EL (cell line): ENCODE data around the gene SLC2A9.

ENCODE experiments used
- DNase-seq: peaks from one replicate; pipeline ENCODE4 v3.0.0-alpha.2; 2016

Gene SLC2A9

DNA sequence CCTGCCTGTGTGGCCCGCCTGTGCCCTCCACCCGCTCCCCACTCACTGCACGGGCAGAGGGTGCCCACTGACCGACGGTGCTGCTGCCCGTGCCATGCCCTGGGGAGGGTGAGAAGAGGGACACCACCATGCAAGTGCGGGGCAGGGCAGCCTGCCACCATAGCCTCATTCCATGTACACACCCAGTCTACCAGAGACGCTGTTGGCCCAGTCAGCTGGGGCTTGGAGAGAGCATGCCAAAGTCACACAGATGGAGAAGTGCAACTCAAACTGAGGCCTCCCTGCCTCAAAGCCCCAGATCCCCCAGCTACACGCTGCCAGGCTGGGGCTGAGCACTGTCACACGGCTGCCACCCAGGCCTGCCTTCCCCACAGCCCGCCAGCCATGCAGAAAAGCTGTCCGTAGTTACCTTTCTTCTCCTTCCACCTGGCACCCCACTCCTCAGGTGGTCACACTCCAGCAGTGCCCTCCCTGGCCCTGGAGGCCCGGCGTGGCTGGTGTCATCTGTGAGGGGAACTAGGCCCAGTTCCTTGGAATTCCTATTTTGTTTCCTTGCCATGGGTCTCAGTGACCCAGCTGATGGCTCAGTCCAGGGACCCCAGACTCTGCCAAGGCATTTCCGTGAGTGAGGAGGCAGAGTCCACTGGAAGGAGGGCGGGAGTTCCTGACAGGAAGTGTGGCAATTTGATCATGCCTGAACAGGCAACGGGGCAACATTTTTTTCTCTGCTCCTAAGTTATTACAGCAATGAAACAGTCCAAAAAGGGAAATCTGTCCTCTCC, at the start of gene SLC2A9:
Gene SLC2A9, minus strand, starts transcription at position 627 of the 782 bp plus-strand sequence. Its CDS starts 68 bp downstream, at position 559.
- peak; percentile 19 for DNase-seq

DNA sequence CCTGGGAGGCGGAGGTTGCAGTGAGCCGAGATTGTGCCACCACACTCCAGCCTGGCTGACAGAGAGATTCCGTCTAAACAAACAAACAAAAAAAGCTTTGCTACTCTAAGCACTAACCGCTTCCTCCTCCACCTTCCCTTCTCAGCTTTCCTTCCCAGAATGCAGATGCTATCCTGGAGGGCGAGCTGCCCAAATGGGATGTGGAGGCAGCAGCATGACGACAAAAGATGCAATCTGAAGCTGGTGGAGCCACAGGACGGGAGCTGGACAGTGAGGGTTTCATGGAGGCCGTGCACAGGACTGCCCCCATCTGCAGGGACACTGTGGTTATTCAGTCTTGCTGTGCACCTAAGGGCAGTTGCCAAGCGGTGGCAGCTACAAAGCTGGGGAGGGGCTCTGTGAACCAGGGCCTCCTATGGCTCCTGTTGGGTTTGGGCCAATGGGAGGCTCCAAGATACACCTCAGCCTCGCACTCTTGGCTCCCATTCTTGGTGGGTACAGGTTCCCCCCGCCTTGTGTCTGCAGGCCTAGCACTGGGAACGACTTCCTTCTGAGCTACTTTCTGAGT, 47.9 kb upstream of the SLC2A9 start:
- DNase-seq = no peak

DNA sequence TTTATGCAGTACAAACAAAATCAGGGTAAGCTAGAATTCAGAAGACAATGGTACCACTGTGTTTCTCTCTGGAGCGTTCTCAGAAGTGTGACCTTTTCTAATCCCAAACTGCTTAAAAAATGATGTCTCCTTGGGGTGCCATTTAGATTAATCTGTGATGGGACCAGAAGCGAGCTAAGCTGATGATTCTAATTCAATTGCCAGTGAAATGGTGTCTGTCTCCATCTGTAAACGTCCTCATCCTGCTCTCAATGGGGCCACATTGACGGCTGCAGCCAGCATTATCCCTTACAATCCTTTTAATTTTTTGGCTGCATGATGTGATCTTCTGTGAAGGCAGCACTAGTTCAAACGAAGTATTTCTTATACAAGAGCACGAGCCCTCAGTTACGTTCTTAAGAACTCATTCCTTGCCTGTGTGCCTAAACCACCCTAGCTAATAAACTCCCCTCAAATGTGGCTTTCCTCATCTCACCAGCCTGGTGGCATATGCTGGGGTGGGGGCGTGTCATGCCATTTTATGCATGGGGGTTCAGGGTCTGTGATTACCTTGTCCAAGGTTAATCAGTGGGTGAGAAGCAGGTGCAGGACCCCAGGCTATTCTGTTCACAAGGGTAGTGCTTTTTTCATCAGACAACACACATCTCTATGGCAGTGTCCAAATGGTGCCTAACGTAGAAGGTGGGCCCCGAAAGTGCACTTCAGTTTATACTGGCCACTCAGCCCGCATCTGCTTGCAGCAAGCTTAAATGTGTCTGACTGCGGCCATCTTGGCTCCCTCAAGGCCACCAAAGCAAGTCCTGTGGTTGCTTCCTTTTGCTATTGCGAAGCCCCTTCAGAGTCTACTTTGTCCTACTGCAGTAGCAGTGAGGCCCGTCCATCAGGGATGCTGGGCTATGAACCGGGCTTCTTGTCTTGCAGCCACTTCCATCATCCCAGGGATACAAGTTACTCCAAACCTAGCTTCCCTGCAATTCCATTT, 45.7 kb upstream of the SLC2A9 start:
- DNase-seq = no peak

DNA sequence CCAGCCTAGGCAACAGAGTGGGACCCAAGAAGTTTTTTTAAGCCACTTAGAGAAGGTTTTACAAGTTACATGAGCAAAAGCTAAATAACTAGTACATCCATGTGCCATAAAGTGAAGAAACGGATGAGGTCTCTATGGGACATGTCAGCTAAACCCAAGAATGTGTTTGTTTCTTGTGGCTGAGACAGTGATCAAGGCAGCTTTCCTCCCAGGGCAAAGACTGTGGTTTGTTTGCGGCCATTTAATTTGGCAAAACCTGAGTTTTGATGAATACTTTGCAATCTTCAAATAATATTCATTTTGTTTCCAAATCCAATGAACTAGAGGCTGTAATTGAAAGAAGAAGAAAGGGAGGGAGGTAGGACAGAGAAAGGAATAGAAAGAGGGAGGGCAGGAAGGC, 44.9 kb upstream of the SLC2A9 start:
- DNase-seq = no peak

DNA sequence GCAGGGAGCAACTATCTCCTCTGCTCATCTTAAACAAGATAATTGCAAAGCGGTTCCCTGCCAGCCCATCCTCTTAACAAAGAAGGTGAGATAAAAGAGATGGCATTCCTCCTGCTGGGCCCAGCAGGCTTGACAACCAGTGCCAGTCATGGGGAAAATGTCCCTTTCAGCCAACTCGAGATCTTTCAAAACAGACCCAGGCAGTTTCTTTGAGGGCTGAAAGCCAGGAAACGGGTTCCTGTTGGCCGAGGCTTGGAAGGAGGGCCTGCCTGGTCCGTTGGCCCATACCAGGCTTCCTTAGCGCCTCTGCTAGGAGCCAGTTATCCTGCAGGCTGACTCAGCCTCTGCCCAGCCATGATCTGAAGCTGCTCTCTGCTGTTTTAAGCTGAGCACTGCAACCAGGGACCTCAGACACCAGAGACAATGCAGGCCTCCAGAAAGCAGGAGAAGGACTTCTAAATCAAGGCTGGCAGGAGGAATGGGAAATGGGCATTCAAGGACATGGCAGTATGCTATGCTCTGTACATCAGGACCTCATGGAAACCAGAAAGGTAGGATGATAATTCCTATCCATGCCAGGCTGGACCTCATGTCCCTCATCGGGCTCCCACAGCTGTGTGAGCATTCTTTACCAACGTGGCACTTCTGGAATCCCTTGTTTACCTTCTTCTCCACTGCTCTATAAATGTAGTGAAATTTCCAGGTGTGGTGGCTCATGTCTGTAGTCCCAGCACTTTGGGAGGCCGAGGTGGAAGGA, 42.4 kb upstream of the SLC2A9 start:
- peak; percentile 52 for DNase-seq

DNA sequence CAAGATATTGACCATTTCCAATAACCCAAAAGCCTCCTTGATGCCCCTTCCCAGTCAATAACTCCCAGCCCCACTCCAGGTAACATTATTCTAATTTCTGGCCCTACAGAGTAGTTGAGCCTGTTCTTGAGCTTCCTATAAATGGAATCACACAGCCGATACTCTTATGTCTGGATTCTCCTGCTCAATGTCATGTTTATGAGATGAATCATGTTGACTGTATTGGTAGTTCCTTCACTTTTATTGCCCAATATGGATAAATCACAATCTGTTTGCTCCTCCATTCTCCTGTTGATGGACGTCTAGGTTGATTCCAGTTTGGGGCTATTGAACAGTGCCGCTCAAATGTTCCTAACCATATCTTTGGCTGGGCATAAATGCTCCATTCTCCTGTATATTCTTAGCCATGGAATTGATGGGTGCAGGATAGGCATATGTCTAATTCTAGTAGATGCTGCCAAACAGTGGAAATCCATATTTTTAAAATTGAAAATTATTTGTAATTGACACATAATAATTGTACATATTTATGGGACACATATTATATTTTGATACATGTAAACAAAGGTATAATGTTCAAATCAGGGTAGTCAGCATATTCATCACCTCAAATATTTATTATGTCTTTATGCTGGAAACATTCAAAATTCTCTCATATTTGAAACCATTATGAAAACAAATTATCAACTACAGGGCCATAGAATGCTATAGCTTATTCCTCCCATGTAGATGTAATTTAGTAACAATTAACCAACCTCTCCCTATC, 40.5 kb upstream of the SLC2A9 start:
- peak; percentile 29 for DNase-seq

DNA sequence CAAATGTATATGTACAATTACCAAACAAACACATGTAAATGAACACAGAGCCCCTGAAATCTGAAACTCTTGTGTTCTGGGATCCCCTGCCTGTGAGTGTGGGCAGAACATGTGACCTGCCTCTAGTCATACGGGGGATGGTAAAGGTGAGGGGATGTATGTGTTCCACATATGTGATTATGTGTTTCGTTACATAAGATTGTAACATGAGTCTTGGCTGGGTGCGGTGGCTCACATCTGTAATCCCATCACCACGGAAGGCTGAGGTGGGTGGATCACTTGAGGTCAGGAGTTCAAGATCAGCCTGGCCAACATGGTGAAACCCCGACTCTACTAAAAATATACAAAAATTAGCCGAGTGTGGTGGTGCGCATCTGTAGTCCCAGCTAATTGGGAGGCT, 37.1 kb upstream of the SLC2A9 start:
- DNase-seq = no peak

DNA sequence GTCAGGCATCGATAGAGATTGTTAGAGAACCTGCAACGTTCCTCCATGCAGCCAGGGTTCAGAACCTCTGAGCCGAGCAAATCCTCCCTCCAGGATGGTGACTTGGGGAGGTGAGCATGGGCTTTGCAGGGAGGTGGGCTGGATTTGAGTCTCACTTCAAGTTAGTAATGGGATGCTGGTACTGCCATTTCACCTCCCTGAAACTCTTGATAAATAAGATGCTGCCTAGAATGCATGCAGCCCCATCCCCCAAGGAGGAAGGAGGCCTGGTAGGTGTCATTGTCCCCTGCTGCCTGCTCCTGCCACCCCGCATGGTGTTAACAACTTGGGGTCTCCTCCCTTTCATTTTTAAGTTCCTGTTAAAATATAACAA, 35.7 kb upstream of the SLC2A9 start:
- no peak for DNase-seq

DNA sequence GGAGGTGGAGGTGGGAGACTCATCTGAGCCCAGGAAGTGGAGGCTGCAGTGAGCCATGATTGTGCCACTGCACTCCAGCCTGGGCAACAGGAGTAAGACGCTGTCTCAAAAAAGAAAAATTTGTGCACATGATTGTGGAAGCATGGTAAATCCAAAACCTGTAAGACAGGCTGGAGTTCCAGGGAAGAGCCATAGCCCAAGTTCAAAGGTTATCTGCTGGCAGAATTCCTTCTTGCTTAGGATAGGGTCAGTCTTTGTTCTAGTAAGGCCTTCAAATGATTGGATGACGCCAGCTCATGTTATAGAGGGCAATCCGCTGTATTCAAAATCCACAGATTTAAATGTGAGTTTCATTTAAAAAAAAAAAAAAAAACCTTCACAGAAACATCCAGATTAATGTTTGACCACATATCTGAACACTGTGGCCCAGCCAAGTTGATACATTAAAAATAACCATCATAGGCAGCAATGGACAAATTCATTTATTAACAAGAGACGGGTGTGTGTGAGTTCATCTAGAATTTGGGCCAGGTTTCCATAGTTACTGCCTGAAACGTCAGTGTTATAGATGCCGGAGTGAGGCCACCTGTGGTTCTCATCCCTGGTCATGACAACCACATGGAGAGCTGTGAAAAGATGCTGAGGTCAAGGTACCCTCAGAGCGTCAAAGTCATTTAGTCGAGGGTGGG, 35.2 kb upstream of the SLC2A9 start:
- DNase-seq = no peak

DNA sequence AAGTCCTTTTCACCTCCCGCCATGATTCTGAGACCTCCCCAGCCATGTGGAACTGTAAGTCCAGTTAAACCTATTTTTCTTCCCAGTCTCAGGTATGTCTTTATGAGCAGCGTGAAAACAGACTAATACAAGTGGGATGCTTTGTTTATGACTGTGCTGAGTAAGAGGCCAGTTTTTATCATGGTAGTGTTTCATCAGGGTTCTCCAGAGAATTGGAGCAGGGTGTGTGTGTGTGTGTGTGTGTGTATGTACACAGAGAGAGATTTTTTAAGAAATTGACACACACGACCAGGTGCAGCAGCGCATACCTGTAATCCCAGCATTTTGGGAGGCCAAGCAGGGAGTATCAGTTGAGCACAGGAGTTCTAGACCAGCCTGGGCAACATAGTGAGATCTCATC, 34.6 kb upstream of the SLC2A9 start:
- DNase-seq = no peak

DNA sequence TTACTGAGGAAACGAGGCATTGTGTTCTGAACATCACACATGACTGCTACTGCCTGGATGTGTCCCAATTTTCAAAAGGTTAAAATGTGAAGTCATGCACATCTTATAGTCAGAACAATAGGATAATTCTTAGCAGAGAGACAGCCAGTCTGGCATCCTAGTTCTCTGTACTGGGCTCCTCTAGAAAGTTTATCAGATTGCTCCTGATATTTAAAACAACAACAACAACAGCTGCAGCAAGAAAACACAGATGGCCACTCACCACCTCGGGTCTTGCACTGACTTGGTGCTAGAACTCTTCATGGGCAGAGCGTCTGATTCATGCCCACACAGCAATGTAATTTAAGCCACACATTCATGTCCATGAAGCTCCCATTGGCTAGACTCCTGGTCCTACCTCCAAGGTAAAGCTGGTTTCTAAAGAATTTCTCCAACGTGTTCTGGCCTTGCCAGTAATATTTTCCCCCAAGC, 33.3 kb upstream of the SLC2A9 start:
- DNase-seq = no peak

DNA sequence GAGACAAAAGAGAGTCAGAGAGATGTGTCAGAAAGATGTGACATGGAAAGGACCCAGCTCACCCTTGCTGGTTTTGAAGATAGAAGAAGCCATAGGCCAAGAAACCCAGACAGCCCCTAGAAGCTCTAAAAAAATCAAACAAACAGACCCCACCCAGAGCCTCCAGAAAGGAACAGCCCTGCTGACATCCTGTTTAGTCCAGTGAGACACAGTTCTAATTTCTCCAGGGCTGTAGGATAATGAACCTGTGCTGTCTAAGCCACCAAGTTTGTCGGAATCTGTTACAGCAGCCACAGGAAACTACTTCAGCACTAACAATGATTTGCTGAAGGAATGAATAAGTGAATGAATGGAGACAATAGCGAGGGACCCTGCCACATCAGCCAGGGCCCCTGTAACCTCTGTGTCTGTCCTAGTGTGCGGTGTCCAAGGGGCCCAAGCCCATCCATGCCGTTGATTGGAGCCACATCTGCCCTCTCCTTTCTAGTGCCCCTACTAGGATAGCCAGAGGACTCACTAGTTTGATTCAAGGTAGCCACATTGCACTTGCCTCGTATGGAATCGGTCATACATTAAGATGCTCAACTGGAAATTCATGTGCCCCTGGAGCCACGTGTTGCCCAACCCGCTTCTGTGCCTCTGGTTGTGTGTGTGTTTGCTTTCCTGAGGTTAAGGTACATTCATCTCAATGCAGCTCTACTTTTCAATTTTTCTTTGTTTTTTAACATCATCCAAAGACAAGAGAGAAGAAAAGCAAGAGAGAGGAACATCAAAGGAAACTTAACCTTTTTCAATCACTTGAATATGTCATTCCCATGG, 32.5 kb upstream of the SLC2A9 start:
- DNase-seq = no peak

DNA sequence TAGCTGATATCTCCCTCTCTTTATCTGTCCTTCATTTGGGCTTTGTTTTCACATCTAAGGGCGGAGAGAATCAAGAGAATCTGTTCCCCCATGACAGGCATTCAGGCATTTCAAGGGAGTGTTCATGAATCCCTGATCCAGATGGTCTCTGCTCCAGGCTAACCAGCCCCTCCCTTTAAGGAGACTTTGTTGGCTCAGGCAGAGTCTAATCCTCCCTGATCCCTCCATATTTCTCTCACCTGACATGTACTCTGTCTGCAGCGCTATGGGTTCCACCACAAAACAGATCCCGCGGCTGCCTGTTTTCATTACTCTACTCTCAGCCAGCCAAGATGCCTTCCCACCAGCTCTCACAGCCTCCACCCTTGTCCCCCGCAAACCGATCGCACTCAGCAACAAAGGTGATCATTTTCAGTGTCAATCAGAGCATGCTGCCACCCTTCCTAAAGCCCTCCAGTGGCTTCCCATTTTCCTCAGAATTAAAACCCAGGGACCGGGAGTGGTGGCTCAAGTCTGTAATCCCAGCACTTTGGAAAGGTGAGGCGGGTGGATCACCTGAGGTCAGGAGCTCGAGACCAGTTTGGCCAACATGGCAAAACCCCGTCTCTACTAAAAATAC, 30.3 kb upstream of the SLC2A9 start:
- DNase-seq = no peak

DNA sequence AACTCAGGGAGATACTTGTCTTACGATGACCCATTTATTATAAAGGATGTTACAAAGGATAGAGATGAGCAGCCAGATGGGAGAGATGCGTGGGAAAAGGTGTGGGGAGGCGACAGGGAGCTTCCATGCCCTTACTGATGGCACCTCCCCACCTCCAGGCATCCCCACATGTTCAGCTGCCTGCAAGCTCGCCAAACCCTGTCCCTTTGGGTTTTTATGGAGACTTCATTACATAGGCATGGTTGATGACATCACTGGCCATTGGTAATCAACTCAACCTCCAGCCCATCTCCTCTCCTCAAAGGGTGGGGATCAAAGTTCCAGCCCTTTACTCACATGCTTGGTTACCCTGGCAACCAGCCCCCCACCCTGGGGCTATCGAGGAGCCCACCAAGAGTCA, 29.4 kb upstream of the SLC2A9 start:
- DNase-seq = no peak

DNA sequence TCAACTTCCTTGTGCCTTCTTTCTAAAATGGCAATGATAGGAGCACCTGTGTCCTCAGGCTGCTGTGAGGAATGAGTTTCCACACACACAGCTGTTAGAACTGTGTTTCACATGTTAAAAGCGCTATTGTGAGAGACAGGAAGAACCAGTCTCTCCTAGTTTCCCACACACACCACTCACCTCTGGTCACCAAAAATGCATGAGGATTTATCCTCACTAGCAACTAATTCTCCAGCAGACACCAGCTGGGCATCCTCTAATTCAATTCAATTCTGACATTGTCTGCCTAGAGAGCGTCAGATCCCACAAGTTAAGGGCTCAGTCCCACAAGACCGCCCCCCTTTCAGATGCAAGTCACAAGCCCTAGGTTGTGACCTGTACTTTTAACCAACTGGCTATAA, 29.0 kb upstream of the SLC2A9 start:
- no peak for DNase-seq

DNA sequence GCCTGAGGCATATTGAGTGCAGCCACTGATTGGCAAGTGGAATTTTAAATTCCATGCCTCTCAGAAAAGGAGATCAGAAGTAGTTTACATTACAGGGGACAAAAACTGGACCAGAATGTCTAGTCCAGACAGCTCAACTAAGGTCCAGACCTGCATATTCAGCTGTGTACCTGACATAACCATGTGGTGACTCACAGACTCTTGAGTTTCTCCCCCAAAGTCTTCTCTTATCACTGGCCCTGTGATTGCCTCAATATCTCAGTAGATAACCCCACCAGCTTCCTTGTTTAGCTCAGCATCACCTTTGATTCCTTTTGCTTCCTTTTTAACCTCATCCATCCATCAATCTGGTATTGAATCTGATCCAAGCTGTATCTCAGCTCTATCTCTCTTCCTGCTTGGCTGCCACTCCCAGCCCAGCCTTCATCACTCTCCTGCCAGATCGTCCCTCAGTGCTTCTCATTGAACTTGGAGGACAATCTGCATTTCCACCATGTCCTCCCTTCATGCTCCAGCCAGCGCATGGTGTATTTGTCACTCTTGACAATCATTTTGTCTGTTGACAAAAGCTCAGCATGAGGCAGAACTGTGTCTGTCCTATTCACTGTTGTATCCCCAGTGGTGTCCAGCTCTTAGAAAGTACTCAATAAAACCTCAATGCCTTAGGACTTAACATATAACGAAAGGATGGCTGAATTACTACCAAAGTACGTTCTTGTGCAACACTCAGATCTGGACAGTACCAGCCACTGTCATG, 27.8 kb upstream of the SLC2A9 start:
- DNase-seq = no peak

DNA sequence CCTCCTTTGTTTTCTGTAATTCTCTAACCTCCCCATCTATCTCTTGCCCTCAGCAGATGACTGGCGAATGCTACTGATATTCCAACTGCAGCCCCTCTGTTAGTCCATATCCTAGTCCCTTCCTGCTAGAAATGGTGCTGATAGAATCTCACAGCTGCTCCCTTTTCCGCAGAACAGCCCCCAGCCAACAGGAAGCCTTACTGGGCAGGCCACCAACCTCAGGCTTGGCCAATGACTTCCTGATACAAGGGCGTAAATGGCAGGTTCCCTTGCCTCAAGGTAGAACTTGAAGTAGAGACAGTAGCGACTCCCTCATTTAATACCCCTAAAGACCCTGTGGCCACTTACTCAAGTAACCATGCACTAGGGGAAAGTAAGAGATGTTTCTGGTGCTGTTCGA, 26.7 kb upstream of the SLC2A9 start:
- no peak for DNase-seq

DNA sequence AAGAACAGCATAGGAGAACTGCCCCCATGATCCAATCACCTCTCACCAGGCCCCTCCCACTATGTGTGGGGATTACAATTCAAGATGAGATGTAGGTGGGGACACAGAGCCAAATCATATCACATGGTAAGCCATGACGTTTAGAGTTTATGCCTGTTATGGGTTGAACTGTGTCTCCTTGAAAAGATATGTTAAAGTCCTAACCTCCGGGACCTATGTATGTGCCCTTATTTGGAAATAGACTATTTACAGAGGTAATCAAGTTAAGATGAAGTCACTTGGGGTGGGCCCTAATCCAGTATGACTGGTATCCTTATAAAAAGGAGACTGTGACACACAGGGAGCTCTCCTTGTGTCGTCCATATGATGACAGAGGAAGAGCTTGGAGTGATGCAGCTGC, 25.2 kb upstream of the SLC2A9 start:
- no peak for DNase-seq

DNA sequence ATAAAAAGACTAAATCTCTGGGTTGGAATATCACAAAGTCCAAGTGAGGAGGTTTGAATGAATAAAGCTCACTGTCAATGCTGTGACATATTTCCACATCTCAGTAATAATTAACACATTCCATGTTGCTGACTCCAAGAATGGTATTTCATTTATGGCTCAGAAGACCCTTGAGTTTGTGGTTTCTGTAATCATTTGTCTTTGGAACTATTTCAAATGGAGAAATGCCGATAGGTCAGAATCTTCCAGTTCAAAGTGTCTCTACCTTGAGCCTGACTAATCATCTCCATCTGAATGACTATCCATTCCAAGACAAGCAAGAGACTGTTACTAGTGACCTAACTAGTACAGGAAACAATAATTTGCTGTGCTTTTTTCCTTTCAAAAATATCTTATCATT, 24.2 kb upstream of the SLC2A9 start:
- DNase-seq = peak; percentile 78
